Cardiac muscle cell (in vitro differentiated cells and primary cell): Measurements from ENCODE around the gene GDAP2. TPM values are rescaled to one million over a fixed set of nuclear protein-coding genes. Genes with fewer than 3 reads are reported as not detected.
A peak's percentile ranks its signal among the peaks of the same experiment; 100 is the strongest.

Source experiments
- DNase-seq, 2 donors: peaks; one replicate each; pipeline versions ENCODE4 v3.0.0 to v3.0.0-alpha.2; 2010 to 2017; ENCODE audit warnings: low read depth in 1 of 2, low spot score in 1 of 2
- H3K27ac ChIP-seq: fragments of 200-600 bp; sonication (generic); 2 replicates; pipeline ENCODE4 v1.5.1; 2016
- H3K27me3 ChIP-seq: fragments of 200-600 bp; sonication (generic); 2 replicates; pipeline ENCODE4 v1.6.0; 2016; ENCODE audit warnings: control low read depth
- H3K36me3 ChIP-seq: fragments of 200-600 bp; sonication (generic); 2 replicates; pipeline ENCODE4 v1.5.1; 2016; ENCODE audit warnings: control low read depth
- H3K4me1 ChIP-seq: fragments of 200-600 bp; sonication (generic); 2 replicates; pipeline ENCODE4 v1.8.1; 2017; ENCODE audit warnings: low read depth, mild to moderate bottlenecking, mixed run types
- H3K4me3 ChIP-seq: fragments of 200-600 bp; sonication (generic); 2 replicates; pipeline ENCODE4 v1.5.1; 2016; ENCODE audit warnings: mild to moderate bottlenecking
- H3K9me3 ChIP-seq: fragments of 200-600 bp; sonication (generic); 2 replicates; pipeline ENCODE4 v1.5.1; 2017; ENCODE audit warnings: low read depth, mild to moderate bottlenecking, control low read depth
- CTCF ChIP-seq: IDR thresholded peaks from 2 replicates; pipeline ENCODE4 v1.5.1; 2012; ENCODE audit warnings: low read depth, mild to moderate bottlenecking, low read length
- polyA plus RNA-seq: library from polyadenylated mRNA; unstranded; fragments of >200 nt; fragmentation: Nextera tagmentation; extraction: Ambion mirVana; gene quantifications from 2 replicates; pipeline ENCODE4 v1.2.1, GENCODE V29; 2016
- total RNA-seq: library from RNA; depleted of rRNA; stranded (reverse); fragments of >200 nt; gene quantifications from 2 replicates; pipeline ENCODE4 v1.2.3, GENCODE V29; 2016

GDAP2 gene
- total and polyA plus RNA-seq, 2 experiments from 2014 or later, result 9.1 to 16.5 TPM

DNA sequence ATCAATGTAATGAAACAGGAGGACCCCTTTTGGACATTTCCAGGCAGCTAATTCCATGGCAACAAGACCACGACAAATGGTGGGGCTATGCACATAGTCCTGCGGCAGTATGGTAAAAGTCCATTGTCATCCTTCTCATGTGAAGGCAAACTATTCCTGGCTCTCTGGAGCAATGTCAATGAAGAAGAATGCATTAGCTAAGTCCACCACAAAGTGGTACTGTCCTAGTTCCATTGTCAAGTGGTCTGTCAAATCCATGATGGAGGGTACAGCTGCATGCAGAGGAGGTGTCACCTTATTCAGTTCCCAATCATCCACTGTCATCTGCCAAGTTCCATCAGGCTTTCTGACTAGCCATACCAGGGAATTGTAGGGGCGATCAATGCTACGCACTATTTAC lies 110.1 kb downstream of the GDAP2 start:
- Histone ChIP-seq H3K4me3 (no peak overlapping the region), H3K4me1 (no peaks in the 10 kb centered on the region), H3K36me3 (no peaks in the 10 kb centered on the region), H3K9me3 (no peaks in the 10 kb centered on the region), H3K27ac (no peak overlapping the region), H3K27me3 (no peaks in the 10 kb centered on the region)
- TF ChIP-seq CTCF, result no peak
- no peak for DNase-seq

- Histone ChIP-seq H3K4me3 (no peak overlapping the region), H3K27me3 (no peaks in the 10 kb centered on the region), H3K4me1 (peaks cover 5% of the 10 kb centered on the region), H3K9me3 (no peaks in the 10 kb centered on the region), H3K27ac (no peak overlapping the region), H3K36me3 (no peaks in the 10 kb centered on the region)
- no peak for TF ChIP-seq CTCF
- DNase-seq, result no peak
Measured at GRCh38 chr1:117818456-117818855, 111.0 kb downstream of the GDAP2 start.

- Histone ChIP-seq H3K27me3 (no peaks in the 10 kb centered on the region), H3K4me1 (peaks cover 5% of the 10 kb centered on the region), H3K9me3 (no peaks in the 10 kb centered on the region), H3K27ac (no peak overlapping the region), H3K36me3 (no peaks in the 10 kb centered on the region), H3K4me3 (no peak overlapping the region)
- TF ChIP-seq CTCF, result no peak
- no peak for DNase-seq
Measured at GRCh38 chr1:117817629-117818028, 111.8 kb downstream of the GDAP2 start.

DNA sequence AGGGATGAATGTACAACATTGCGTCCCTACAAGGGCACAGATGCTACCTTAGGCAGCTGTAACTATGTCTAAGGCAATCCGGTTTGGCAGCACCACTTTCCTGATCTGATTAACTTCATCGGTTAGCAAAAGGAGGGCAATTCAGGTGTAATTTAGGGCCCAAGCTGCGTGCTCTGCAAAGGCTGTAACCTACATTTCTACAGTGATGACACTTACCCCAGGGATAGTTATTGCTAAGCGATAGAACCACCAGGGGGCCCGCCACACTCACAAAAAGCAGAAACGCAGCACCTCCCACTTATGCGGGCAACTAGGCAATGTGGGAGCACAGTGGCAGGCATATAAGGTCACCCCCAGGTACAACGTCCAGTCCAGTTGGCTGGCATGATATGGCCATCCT lies 113.5 kb downstream of the GDAP2 start:
- TF ChIP-seq CTCF, result no peak
- no peak overlapping the region for H3K27ac ChIP-seq
- no peak overlapping the region for H3K4me3 ChIP-seq
- peaks cover 5% of the 10 kb centered on the region for H3K4me1 ChIP-seq
- H3K27me3 ChIP-seq, result no peaks in the 10 kb centered on the region
- DNase-seq, result no peak
- no peaks in the 10 kb centered on the region for H3K36me3 ChIP-seq
- no peaks in the 10 kb centered on the region for H3K9me3 ChIP-seq

DNA sequence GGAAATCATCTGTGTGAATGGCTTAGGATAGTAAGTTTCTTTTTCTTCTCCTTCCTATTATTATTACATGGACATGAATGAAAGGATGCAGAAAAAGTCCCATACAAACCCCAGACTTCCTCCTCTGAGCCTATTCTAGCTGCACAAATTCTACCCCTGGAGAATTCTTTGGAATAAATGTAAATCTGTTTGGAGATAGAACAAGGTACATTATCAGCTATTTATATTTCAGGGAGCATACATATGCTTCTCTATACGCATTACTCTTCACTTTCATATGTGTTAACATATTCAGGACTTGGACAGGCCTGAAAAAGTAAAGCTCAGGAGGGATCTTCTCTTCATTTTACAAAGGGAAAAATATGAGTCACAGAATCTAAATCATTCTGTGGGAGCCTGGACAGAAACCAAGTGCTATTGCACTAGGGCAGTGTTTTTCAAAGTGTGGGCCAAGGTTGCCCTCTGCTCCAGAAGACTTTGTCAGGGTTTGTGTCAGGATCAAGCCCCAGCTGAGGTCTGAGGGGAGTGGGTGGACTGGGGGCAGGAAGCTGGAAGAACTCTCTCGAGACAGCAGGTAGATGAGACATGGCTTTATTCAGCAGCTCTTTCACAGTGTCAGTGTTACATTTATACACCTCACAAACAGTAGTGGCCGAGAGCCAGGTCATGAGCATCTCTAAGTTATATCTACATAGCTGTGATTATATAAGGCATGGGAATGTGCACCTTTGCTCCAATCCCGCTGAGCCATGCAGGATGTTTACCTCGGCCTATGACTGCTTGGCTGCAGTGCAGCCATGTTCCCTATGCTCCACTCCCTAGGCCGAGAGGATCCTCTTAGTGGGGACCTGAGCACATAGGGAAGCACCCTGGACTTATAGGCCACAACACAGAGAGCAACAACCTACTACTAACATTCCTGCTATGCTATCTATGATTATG lies 114.3 kb downstream of the GDAP2 start:
- Histone ChIP-seq H3K4me3 (no peak overlapping the region), H3K9me3 (no peaks in the 10 kb centered on the region), H3K4me1 (peaks cover 5% of the 10 kb centered on the region), H3K27me3 (no peaks in the 10 kb centered on the region), H3K27ac (no peak overlapping the region), H3K36me3 (no peaks in the 10 kb centered on the region)
- no peak for TF ChIP-seq CTCF
- peak in 1 of 2 donors; percentile 49 for DNase-seq

Other genes with a start within 250 kb of the GDAP2 start
- gene WDR3, start 118 bp upstream of the GDAP2 start, total RNA-seq, result 20.9 and 31.5 TPM in 2 replicates
- gene WDR3, start 118 bp upstream of the GDAP2 start, polyA plus RNA-seq, result 20.8 and 23.3 TPM in 2 replicates